ENCODE measurements around the gene TOPBP1.

GRCh38 chr3:133711013-133711412 lies 49.3 kb upstream of the TOPBP1 start:
- TF ChIP-seq CTCF (IDR thresholded peaks at IDR 0.05) (no peak), POLR2A (IDR thresholded peaks at IDR 0.05) (no peak)

All from lower leg skin (tissue), 3 donors.